ENCODE measurements around the gene SEMA5A. TPM values are rescaled to one million over a fixed set of nuclear protein-coding genes. Genes with fewer than 3 reads are reported as not detected.

SEMA5A gene
- total RNA-seq, 2 experiments from 2014 or later, result not detected

DNA sequence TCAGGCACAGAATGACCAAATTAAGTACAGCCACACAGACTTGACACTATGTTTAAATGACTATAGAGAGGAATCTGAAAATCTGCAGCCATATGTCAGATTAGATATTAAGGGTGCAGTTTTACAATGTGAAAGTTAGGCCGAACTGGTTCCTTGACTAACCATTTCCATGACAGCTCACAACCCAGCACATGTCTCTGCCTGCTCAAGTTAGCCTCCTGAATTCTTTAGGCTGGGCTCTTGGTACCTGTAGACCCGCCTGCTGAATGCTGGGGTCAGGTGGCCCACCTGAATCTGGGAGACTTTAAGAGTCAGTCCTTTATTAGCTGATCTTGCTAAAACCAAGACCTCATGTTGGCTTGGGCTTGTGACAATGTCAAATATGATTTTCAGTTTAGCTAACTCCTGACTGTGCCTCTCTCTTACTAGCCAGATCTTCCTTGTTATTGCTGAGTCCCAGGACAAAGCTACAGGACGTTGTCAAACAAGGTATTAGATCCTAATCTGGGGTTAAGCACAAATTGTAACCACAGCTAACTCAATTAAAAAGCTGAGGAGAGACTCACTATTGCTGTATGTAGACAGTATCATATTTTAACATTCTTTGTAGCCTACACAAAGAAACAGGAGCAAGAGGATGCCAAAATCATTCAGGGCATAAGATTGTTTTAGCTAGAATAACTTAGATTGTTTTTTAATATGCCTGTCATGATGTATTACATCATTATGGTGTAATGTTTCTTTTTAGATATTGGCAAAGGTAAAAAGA, 490.9 kb downstream of the SEMA5A start:
- Mint-ChIP-seq H3K27ac (no peak overlapping the region), H3K4me1 (ENCODE audit: low read depth) (no peaks in the 10 kb centered on the region), H3K27me3 (ENCODE audit: low read depth) (no peaks in the 10 kb centered on the region), H3K36me3 (ENCODE audit: low read depth) (no peaks in the 10 kb centered on the region), H3K4me3 (no peak overlapping the region), H3K9me3 (no peaks in the 10 kb centered on the region)
- no peak for DNase-seq
- intact Hi-C loops (cut with micrococcal nuclease), result no loop called here
- CTCF ChIA-PET, result no interaction called here

DNA sequence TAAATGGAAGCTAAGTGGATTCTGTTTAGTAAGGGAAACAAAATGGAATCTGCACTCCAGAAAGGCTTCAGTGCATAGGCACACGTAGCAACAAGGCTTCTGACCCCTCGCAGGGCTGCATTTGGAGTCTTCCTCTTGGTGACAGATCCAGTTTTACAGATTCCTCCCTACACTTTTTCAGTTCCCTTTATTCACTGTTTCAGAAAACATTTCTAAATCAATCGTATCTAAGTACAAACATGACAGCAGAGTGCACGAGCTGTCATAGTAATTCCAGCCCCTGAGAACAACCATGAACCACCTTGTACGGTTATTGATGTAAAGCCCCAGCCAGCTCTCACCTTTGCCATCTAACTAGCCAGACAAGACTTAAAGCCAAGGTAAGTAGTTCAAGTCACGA, 491.6 kb downstream of the SEMA5A start:
- Mint-ChIP-seq H3K9me3 (no peaks in the 10 kb centered on the region), H3K27ac (no peak overlapping the region), H3K4me3 (no peak overlapping the region), H3K27me3 (ENCODE audit: low read depth) (no peaks in the 10 kb centered on the region), H3K36me3 (ENCODE audit: low read depth) (no peaks in the 10 kb centered on the region), H3K4me1 (ENCODE audit: low read depth) (no peaks in the 10 kb centered on the region)
- intact Hi-C loops (cut with micrococcal nuclease), result no loop called here
- no peak for DNase-seq
- CTCF ChIA-PET, result no interaction called here

DNA sequence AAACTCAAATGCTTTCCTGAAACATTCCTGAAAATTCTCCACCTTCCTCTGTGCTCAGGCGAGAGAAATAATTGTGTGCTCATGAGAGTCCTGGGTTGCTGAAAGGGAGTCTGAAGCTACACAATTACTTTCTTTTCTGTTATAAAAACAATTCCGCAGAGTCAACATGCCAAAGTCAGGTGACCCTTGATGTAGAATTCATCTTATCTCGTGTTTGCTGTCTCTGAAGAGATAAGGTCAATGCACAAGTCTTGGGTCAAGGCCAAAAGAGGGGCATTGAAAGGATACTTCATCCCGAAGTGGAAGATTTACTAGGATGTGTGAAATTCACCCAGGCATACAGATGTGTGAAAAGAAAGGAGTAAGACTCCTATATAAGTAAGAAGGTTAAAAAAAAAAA, 493.5 kb downstream of the SEMA5A start:
- H3K9me3 Mint-ChIP-seq, result no peaks in the 10 kb centered on the region
- H3K36me3 Mint-ChIP-seq (ENCODE audit: low read depth), result no peaks in the 10 kb centered on the region
- no peak overlapping the region for H3K27ac Mint-ChIP-seq
- CTCF ChIA-PET, result interaction anchor here (0.6 kb wide), 1 partner anchor 97 kb away, joined by 6 read pairs; no protein-coding TSS in a partner anchor
- no peak for DNase-seq
- H3K27me3 Mint-ChIP-seq (ENCODE audit: low read depth), result no peaks in the 10 kb centered on the region
- intact Hi-C loops (cut with micrococcal nuclease), result no loop called here
- H3K4me3 Mint-ChIP-seq, result no peak overlapping the region
- no peaks in the 10 kb centered on the region for H3K4me1 Mint-ChIP-seq (ENCODE audit: low read depth)

DNA sequence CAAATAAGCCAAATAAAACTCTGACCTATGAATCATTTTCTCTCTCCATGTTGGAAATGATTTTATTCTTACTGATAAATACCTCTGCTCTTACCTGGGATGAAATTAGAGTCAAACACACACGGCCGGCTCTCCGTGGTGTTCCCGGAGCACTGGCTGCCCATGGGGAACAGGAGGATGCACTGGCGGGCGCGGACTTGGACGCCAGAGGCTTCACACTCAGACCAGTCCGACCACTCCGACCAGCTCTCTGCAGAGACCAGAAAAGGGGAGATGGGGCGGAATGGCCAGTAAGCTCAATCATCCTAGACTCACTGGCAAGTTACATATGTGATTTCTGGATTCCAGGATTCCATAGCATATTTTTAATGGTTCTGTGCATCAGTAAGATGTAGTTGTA, 494.1 kb downstream of the SEMA5A start:
- Mint-ChIP-seq H3K9me3 (no peaks in the 10 kb centered on the region), H3K4me1 (ENCODE audit: low read depth) (no peaks in the 10 kb centered on the region), H3K27ac (no peak overlapping the region), H3K4me3 (no peak overlapping the region), H3K36me3 (ENCODE audit: low read depth) (no peaks in the 10 kb centered on the region), H3K27me3 (ENCODE audit: low read depth) (no peaks in the 10 kb centered on the region)
- intact Hi-C loops (cut with micrococcal nuclease), result no loop called here
- DNase-seq, result no peak
- CTCF ChIA-PET, result no interaction called here

DNA sequence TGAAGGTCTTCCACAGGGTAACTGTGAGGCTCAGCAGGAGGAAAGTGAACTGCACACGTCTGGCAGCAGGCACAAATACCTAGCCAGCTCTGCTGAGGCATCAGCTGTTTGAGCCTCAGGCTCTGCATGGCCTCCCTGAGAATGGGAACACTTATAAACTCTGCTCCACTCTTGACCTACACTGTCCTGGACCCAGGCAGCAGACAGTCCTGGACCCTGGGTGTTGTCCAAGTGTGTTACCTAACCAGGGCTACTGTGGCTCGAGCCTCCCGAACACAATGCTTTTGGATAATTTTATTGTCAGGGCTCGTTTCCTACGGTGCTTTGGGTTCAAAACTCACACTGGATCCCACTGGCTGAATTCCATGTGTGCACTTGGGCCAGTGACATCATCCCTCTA, 497.9 kb downstream of the SEMA5A start:
- H3K9me3 Mint-ChIP-seq, result no peaks in the 10 kb centered on the region
- intact Hi-C loops (cut with micrococcal nuclease), result no loop called here
- H3K4me1 Mint-ChIP-seq (ENCODE audit: low read depth), result no peaks in the 10 kb centered on the region
- no peaks in the 10 kb centered on the region for H3K27me3 Mint-ChIP-seq (ENCODE audit: low read depth)
- H3K36me3 Mint-ChIP-seq (ENCODE audit: low read depth), result no peaks in the 10 kb centered on the region
- no peak overlapping the region for H3K4me3 Mint-ChIP-seq
- DNase-seq, result no peak
- CTCF ChIA-PET, result no interaction called here
- H3K27ac Mint-ChIP-seq, result no peak overlapping the region

DNA sequence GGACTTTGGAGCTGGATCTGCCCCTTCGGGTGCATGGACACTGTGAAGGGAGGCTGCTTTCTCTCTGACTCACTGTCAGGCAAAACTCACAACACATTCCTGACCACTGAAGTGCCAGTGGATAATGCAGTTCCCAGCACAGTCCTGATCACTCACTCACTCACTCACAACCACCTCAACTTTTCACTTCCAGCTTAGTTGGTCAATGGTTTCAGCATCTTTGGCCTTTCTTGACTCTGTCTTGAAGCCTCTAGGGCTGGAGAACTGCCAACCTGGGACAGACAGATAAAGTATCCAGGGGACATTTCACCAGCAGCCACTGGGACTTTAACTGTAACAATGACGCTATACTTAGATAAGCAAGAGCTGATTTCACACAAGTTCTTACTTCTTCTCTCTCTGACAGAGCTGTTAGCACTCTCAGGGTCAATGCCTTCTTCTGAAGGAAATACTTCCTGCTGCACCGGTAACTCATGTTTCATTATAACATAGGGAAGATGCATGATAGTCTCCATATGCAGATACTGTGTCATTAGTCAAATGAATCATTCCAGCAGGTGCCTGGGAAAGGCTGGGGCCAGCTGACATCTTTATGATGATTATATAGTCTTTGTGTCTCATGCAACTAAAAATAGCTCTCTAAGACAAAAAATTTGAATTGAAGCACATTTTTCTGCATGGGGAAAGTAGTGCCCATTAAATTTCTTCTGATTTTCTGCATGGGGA, 499.0 kb downstream of the SEMA5A start:
- intact Hi-C loops (cut with micrococcal nuclease), result no loop called here
- no peak overlapping the region for H3K4me3 Mint-ChIP-seq
- no peaks in the 10 kb centered on the region for H3K36me3 Mint-ChIP-seq (ENCODE audit: low read depth)
- no peaks in the 10 kb centered on the region for H3K27me3 Mint-ChIP-seq (ENCODE audit: low read depth)
- H3K4me1 Mint-ChIP-seq (ENCODE audit: low read depth), result no peaks in the 10 kb centered on the region
- H3K9me3 Mint-ChIP-seq, result no peaks in the 10 kb centered on the region
- DNase-seq, result no peak
- no peak overlapping the region for H3K27ac Mint-ChIP-seq
- CTCF ChIA-PET, result no interaction called here

DNA sequence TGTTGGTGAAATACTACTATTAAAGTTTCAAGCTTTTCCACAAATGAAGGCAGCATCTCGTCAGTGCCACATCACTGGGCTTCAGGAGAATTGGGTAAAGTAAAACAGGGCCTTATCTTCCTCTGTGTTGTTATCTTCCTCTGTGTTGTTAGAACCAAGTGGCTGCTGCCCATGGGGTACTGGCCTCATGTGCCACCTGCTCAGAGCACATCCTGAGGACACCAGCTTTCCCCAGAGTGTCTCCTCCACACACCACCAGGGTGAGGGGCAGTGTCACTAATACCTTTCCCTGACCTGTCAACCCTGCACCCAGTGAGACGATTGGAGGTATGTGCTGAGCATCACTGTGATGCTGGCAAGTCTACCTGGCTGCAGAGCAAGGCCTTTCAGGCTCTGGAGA, 499.9 kb downstream of the SEMA5A start:
- no peaks in the 10 kb centered on the region for H3K4me1 Mint-ChIP-seq (ENCODE audit: low read depth)
- H3K4me3 Mint-ChIP-seq, result no peak overlapping the region

DNA sequence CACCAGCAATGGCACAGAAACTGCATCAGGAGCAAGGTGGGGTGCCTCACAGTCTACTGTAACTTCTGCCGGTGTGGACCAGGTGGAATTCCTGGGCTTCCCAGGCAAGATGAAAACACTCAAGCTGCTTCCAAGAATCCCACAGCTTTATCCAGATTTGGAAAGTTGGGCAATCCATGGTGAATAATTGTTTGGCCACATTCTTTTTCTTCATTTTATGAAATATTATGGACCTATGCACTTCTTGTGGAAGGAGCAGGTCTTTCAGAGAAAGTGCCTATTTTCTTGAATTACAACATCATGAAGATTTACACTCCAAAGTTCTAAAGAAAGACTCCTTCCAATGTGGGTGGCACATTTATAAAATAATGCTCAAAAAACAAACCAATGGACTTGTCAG, 503.6 kb downstream of the SEMA5A start:
- Mint-ChIP-seq H3K27ac (no peak overlapping the region), H3K27me3 (ENCODE audit: low read depth) (no peaks in the 10 kb centered on the region), H3K4me1 (ENCODE audit: low read depth) (no peaks in the 10 kb centered on the region), H3K36me3 (ENCODE audit: low read depth) (no peaks in the 10 kb centered on the region), H3K9me3 (no peaks in the 10 kb centered on the region), H3K4me3 (no peak overlapping the region)
- CTCF ChIA-PET, result no interaction called here
- intact Hi-C loops (cut with micrococcal nuclease), result no loop called here
- no peak for DNase-seq

More for the DNA sequence above, 499.9 kb downstream of the SEMA5A start:
- no peak for DNase-seq
- no peaks in the 10 kb centered on the region for H3K36me3 Mint-ChIP-seq (ENCODE audit: low read depth)
- CTCF ChIA-PET, result no interaction called here
- intact Hi-C loops (cut with micrococcal nuclease), result no loop called here
- H3K9me3 Mint-ChIP-seq, result no peaks in the 10 kb centered on the region
- no peak overlapping the region for H3K27ac Mint-ChIP-seq
- H3K27me3 Mint-ChIP-seq (ENCODE audit: low read depth), result no peaks in the 10 kb centered on the region

DNA sequence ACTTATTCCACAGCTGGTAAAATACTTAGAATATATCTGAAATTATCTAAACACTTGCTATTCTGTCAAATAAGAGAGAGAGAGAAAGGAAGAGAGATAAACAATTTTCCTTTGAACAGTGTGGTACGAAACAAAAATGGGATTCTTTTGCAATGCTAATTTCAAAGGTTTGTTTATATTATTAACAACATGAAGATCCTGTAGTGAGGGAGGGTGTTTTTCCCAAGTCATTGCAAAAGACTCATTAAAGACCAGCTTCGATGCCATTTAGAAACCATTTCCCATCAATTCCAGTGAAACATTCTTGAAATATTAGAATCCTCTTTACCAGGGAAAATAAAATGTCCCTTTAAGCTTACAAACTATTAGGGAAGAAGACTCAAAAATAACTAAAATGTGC, 505.4 kb downstream of the SEMA5A start:
- Mint-ChIP-seq H3K36me3 (ENCODE audit: low read depth) (no peaks in the 10 kb centered on the region), H3K4me1 (ENCODE audit: low read depth) (no peaks in the 10 kb centered on the region), H3K27me3 (ENCODE audit: low read depth) (no peaks in the 10 kb centered on the region), H3K4me3 (no peak overlapping the region), H3K27ac (no peak overlapping the region), H3K9me3 (peaks cover 1% of the 10 kb centered on the region)
- intact Hi-C loops (cut with micrococcal nuclease), result no loop called here
- CTCF ChIA-PET, result no interaction called here
- no peak for DNase-seq

DNA sequence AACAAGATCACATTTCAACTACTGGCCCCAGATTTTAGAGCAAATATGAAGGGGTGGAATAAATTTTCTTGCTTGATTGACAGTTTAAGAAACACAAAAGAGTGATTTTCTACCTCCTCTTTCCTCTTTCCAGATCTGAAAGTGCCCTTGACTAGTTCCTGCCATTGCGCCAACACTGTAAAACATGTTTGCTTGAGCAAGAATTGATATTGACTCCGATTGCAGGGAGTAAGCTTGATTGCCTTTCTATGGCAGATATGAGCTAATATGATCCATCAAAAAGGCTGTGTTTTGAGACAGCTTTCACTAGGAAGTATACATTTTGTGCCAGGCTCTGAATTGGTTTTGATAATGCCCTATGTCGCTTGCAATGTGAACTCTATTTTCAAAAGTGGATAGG, 508.8 kb downstream of the SEMA5A start:
- no peak overlapping the region for H3K27ac Mint-ChIP-seq
- CTCF ChIA-PET, result no interaction called here
- peaks cover 1% of the 10 kb centered on the region for H3K9me3 Mint-ChIP-seq
- H3K4me3 Mint-ChIP-seq, result no peak overlapping the region
- H3K36me3 Mint-ChIP-seq (ENCODE audit: low read depth), result no peaks in the 10 kb centered on the region
- H3K27me3 Mint-ChIP-seq (ENCODE audit: low read depth), result no peaks in the 10 kb centered on the region
- no peak for DNase-seq
- no peaks in the 10 kb centered on the region for H3K4me1 Mint-ChIP-seq (ENCODE audit: low read depth)
- intact Hi-C loops (cut with micrococcal nuclease), result loop anchor here (5.0 kb wide), 1 partner anchor 1100 kb away; no protein-coding TSS in a partner anchor

DNA sequence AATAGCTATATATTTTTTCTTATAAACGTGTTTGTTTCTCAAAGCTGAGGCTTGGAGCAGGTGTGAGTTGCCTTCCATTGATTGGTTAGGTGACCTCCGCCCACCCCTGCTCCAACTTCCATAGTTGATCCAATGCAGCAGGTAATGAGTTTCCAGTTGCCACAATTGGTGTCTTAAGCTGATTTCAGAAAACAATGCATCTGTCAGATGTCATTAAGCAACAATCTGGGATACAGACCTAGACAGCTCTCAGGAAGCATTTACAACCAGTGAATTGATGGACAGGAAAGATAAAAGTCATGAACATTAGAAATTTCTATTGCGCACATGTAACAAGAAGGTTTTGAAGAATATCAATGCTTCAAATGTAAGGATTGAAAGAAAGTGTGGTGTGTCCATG, 510.5 kb downstream of the SEMA5A start:
- H3K4me1 Mint-ChIP-seq (ENCODE audit: low read depth), result no peaks in the 10 kb centered on the region

DNA sequence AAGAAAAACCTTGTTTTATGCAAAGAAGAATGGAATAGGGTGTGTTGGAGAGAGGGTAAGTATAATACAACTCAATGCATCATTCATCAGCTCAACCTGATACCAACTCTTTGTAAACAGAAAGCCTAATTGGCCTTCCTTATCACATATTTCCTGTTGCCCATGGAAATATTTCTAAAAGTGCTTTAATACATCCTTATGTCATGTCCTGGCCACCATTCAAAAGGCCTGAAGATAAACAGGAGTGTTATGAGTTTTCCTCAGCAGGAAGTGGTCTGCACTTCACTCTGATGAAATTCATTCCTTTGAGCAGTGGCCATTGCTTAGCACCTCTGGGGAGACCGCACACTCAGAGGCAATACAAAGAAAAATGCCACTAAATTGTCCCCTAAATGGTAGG, 511.2 kb downstream of the SEMA5A start:
- H3K27ac Mint-ChIP-seq, result no peak overlapping the region
- H3K4me1 Mint-ChIP-seq (ENCODE audit: low read depth), result no peaks in the 10 kb centered on the region
- CTCF ChIA-PET, result no interaction called here
- peaks cover 1% of the 10 kb centered on the region for H3K9me3 Mint-ChIP-seq
- no peak overlapping the region for H3K4me3 Mint-ChIP-seq
- no peaks in the 10 kb centered on the region for H3K36me3 Mint-ChIP-seq (ENCODE audit: low read depth)
- intact Hi-C loops (cut with micrococcal nuclease), result loop anchor here (5.0 kb wide), 1 partner anchor 1097 kb away; no protein-coding TSS in a partner anchor
- no peaks in the 10 kb centered on the region for H3K27me3 Mint-ChIP-seq (ENCODE audit: low read depth)
- no peak for DNase-seq

More for the DNA sequence above, 510.5 kb downstream of the SEMA5A start:
- CTCF ChIA-PET, result no interaction called here
- no peaks in the 10 kb centered on the region for H3K36me3 Mint-ChIP-seq (ENCODE audit: low read depth)
- DNase-seq, result no peak
- intact Hi-C loops (cut with micrococcal nuclease), result loop anchor here (5.0 kb wide), 1 partner anchor 1098 kb away; no protein-coding TSS in a partner anchor
- no peak overlapping the region for H3K27ac Mint-ChIP-seq
- H3K4me3 Mint-ChIP-seq, result no peak overlapping the region
- peaks cover 1% of the 10 kb centered on the region for H3K9me3 Mint-ChIP-seq
- no peaks in the 10 kb centered on the region for H3K27me3 Mint-ChIP-seq (ENCODE audit: low read depth)

DNA sequence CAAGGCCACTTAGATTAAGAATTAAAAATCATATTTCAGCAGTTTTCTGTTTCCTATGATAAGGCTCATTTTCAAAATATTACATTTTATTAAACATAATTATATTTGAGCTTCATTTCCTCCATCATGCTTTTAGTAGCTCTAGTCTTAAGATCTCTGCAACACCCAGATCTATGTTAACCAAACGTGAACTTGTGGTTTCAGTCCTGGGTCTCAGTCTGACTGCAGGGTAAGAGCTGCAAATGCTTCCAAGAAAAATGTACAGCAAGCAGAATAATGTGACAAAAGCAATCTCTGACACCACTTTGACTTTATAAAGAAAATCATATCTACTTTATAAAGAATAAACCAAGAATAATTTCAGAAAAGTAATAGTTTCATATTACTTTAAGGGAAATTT, 512.4 kb downstream of the SEMA5A start:
- H3K27ac Mint-ChIP-seq, result no peak overlapping the region
- DNase-seq, result no peak
- intact Hi-C loops (cut with micrococcal nuclease), result no loop called here
- CTCF ChIA-PET, result no interaction called here
- H3K36me3 Mint-ChIP-seq (ENCODE audit: low read depth), result no peaks in the 10 kb centered on the region
- no peaks in the 10 kb centered on the region for H3K27me3 Mint-ChIP-seq (ENCODE audit: low read depth)
- H3K4me1 Mint-ChIP-seq (ENCODE audit: low read depth), result no peaks in the 10 kb centered on the region
- H3K4me3 Mint-ChIP-seq, result no peak overlapping the region
- peaks cover 1% of the 10 kb centered on the region for H3K9me3 Mint-ChIP-seq
